Measurements from ENCODE around the gene SMARCA2.

GRCh38 chr9:2126331-2126803 is 111.2 kb downstream of the SMARCA2 start:
- TF ChIP-seq CTCF (IDR thresholded peaks at IDR 0.05) (no peak), POLR2A (IDR thresholded peaks at IDR 0.05) (no peak)
